Kidney tubule cell (primary cell): ENCODE data around the gene TIMM23.
"Not testable (repeated sequence)": the region's sequence is repeated elsewhere in the genome, so short reads cannot be mapped to it uniquely, and the experiment has no call there.

Experiments used
- DNase-seq: peaks from one replicate; pipeline ENCODE4 v3.0.0-alpha.2; 2018; ENCODE audit warnings: low spot score

The TIMM23 gene

DNA sequence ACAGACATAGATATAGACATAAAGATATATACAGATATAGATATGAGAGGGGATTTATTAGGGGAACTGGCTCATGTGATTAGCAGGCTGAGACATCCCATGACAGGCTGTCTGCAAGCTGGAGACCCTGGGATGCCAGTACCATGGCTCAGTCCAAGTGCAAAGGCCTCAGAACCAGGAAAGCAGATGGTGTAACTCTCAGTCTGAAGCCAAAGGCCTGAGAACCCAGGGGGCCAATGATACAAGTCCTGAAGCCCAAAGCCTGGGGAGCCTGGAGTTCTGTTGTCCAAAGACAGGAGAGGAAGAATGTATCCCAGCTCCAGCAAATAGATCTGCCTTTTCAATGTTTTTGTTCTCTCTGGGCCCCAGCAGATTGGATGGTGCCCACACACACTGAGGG lies 52.7 kb downstream of the TIMM23 start:
- DNase-seq = no peak

DNA sequence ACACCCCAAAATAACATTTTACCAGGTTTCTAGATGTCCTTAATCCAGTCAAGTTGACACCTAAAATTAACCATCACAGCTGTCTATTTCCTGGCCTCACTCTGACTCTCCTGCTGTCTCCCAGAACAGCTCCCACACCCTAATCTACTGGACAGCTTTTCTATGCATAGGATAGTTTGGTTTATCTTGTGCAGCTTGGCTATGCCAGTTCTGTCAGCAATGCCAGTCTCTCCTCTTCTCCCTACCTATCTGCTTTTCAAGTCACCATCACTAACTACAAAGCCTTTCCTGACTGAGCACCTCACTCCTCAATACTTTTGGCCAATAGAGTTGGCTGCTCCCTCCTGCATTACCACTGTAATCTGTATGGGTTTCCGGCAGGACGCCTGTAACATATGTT lies 53.1 kb downstream of the TIMM23 start:
- DNase-seq = no peak

DNA sequence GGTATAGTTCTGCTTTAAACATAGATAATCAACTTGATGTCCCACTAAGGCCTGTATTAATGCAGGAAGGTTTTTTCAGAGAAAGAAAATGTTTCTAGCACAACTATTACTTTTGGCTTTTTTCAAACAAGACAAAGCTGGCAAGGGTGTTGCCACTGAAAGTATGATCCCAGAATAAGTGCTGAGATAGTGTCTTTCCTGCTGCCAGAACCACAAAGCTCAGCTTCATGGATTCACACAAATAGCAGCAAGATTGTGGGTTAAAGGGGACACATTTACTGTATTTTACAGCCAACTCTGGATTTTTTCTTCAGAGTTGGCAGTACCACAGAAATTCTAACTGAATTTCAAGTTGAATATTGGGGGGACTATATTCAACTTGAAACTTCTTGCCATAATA lies 53.8 kb downstream of the TIMM23 start:
- DNase-seq = no peak

DNA sequence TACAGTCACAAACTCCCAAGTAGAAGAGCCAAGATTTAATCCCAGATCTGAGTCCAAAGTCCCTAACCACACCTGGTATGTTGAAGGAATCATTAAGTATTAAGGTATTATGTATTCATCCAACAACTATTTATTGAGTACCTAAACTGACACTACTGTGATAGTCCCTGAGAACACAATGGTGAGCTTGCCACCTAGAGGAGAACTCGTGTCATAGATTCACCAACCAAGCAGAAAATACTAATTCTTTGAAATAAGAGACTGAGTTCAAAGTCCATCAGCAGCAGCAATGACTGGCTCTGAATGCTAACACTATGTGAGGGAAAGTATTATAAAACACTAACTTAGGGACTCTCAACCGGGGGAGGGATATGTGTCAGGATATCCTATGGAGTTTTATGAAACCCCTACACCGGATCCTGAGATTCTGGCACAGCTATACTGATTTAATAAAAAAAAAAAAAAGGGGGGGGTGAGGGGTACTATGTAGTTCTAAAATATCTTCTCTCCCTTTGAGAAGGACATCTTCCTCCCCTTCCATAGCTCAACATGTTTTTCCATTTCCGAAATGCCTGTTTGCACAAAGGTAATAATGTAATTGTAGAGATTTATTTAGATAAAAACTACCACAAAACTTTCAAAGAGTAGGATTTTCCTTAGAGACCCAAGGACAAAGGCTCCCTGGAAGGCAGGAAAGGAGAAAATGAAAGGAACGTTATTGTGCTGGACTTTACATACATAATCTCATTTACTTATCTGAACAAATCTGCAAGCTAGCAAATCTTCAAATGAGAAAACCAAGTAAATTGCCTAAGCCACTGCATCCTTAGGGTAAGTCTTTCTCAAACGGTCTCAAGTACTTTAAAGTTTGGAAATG lies 56.5 kb downstream of the TIMM23 start:
- DNase-seq = peak; percentile 91

DNA sequence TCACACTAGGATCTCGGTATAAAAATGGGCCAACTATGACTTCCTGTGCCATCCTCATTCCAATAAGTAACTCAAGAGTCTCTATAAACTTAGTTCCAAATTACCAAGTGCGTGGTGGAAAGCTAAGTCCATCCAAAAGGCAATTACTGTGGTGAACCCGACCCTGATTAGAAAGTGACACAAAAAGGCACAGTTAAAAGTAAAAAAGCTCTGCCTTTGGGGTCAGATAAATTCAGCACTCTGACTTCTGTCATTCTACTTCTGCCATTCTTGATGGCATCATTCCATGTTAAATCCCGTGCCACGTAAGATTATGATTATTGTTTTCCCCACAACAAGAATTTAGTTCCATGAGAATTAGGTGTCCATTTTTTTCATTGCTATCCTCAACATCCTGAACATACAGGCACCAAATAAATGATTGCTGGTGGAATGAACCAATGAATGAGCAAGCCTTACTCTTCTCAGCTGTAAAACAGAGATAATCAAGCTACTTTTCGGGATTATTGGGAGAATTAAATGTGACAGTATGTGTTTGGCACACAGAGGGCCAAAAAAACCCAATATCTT lies 57.3 kb downstream of the TIMM23 start:
- no peak for DNase-seq

DNA sequence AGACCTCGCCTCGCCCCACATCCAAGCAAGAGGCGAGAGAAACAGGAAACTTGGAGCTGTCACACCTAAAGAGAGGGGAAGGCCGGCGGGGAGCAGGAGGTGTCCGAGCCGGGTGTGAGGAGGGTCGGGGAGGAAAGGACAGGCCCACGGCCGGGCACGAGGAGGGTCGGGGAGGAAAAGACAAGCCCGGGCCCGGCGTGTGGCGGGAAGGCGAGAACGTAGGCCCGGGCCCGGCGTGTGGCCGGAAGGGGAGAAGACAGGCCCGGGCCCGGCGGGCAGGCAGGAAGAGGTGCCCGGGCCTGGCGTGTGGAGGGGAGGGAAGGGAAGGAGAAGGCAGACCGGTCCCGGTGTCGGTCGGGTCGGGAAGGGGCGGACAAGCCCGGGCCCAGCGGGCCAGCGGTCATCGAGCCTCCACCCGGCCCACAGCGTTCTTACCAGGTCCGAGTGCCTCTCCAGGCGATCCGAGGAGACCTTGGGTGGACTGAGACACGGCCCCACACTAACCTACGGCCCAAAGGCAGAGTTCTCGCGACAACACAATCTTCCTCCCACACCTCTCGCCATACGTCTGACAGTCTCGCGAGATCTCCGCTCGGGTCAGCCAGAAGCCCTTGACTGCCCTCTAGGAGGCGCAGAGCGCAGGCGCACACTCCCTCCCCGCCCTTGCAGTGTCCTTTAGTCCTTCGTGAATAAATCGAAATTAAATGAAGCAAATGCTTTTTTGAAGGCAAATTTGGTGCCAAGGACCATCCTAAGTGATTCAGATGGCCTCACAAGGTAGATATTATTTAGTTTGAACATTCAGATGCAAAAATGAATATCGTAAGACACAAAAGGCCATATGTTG lies 58.0 kb downstream of the TIMM23 start, which contains the start of gene NCOA4:
TSS of gene NCOA4 (minus strand) at position 533 of the 847 bp plus-strand sequence. CDS start 13,943 bp downstream, outside the sequence.
- peak; percentile 98 for DNase-seq

DNA sequence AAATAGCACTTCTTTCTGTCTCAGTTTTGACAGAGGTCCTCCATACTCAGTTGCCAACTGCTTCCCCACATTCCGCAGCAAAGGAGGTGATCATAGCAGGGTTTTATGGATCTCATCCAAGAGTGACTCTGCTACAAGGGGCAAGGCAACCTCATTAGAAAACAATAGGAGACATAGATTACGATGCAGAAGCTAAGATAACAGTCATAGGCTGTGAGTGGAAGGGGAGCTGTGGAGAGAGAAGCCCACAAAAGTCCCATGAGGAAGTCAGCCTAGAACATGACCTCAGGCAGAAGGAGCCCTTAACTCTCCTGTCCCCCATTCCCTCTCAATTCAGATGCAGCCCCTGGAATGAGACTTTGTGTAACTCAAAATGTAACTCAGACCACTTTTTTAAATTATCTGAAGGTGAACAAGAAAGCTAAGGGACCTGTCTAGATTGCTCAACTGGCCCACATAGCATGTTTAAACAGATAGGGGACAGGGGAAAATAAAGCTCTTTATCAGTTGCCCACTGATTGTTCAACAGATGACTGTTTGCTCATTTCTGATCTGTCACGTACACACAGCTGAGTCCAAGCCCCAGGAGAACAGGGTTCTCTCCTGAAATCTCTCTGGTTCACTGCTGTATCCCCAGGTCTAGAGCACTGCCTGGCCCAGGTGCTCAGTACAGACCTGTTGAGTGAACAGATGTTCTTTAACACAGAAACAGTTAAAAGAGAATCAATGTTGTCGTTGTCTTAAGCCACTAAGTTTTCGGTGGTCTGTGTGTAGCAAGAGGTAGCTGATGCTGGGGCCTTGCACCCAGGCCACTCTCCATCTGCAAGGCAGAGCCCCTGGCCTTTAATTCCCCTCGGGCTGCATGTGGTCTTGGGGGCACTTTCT lies 59.6 kb downstream of the TIMM23 start:
- DNase-seq = no peak

DNA sequence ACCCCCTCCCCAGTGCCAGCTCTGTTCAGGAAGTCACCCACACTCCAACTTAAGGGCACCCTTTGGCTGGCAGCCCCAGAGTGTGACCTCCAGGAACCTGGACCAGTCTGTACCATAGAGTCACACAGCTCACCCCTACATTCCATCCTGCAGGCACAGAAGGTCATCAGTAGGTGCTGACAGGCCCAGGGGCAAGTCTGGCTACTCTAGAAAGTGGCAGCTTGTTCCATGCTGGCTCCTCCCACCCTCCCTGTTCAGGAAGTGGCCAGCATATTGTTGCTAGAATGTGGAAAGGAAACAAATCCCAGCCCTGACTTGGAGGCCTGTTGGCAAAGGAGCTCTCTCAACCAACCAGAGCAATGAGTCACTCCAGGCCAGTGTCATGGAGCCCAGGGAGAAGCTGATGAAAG lies 61.3 kb downstream of the TIMM23 start:
- peak; percentile 91 for DNase-seq

DNA sequence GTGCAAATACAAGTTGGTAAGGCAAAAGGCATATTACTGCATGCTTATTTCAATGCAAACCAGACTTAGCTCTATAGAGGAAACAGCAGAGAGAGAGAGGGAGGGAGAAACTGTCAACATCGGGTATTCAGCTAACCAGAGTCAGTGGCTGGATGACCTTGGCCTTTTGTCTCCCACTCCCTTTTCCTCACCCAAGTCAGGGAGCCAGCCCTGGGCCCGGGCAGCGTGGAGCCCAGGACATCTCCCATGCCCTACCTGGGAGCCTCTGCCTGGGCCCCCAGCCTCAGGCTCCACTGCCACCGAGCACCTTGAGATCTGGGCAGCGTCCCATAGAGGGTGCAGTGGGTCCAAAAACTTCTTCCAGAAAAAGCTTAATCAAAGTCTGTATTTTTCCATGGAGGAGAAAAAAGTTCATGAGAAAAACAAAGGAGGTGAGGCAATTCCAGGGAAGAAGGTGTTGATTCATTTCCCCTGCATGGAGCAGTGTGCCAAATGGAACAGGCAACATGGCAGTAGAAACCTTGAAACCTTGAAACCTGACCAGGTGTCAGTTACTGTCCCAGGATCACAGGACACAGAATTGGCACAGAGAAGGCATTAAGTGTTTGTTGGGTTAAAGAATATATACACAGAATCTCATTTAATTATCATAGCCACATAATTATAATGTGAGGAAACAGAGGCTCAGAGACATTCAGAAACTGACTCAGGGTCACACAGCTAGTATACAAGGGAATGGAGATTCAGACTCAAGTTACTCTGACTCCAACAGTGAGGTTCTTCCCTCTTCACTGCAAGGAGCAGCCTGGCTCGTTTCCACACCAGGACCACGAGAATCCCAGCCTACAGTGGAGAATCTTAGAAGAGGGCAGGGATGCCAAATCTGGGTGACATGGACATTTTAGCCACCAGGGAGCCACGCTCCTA lies 63.9 kb downstream of the TIMM23 start:
- DNase-seq = no peak

DNA sequence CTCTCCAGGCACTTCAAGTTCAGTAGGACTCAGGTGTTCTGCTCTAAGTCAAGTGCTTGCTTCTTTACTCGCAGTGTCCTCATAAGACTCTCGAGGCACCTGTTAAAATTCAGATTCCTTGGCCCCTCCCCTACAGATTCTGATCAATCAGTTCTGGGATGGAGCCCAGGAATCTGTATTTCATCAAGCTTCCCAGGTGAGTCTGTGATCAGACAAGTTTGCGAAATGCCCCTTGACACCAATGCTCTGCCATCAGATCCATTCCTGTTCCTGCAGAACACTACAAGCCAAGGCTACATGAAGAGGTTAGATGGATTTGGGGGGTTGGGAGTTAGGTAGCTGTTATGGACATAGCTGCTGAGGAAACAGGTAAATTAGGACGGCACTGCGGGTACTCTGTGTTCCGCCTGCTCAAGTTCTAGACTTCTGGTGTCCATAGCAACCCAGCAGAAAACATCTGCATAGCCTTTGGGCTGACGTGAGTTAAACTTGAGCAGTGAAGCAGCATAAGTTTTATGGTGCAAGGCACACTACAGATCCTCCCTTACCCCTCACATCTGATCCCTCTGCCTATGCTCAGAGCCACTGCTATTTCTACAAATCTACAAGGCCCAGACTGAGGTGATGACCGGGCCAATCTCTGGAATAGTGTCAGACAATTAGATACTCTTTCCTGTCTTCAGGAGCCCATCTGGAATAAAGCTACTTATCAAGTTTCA lies 65.0 kb downstream of the TIMM23 start:
- no peak for DNase-seq

DNA sequence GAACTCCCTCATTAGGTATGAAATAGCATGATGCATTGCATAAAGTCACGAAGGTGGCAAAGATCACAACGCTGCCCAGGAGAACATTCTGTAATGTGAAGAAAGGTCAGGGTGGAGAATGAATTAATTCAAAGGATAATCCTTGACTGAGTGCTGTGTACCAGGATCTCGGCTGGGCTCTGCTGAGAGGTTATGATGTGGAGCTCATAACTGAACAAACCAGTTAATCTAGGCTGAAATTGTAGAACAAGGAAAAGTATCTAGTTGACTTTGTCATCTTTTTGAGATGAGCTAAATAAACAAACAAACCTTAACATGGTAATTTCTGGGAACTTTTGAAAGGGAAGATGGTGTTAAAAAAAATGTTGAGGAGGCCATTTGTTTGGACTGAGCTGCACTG lies 67.7 kb downstream of the TIMM23 start:
- DNase-seq = no peak

DNA sequence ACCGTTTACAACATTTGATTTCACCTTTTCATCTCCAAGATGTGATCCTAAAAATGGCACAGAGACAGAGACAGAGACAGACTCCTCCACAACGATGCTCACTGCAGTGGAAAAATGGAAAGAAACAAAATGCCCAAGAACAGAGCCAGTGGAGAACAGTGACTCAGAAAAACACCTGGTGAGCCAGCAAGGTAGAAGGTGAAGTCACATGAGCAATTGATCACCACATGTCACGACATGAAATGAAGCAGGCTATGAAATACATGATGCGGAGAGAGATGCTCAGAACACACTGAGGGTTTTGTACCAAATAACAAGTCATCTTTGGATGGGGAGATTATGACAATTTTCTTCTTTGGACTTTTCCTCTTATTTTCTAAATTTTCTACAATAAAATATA lies 70.2 kb downstream of the TIMM23 start:
- no peak for DNase-seq

DNA sequence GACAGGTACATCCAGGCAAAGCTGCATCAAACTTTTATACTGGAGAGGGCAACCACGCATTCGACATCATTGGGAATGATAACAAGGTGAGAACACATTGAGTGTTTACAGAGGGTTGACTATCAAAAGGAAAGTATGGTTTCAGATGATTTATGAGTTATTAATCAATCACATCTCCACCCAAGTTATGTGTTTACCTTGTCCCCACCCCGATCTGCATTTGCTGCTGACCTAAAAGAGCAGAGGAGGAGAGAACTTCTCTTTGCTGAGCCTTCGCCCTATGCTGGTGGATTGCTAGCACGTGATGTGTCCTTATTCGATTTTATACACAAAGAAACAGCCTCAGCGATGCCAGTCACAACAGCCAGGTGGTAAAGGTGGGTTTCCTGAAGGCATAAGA lies 74.0 kb downstream of the TIMM23 start, which contains the start of gene MSMB:
TSS of gene MSMB (minus strand) at position 9 of the 400 bp plus-strand sequence. CDS start 32 bp downstream, outside the sequence.
- DNase-seq = no peak

DNA sequence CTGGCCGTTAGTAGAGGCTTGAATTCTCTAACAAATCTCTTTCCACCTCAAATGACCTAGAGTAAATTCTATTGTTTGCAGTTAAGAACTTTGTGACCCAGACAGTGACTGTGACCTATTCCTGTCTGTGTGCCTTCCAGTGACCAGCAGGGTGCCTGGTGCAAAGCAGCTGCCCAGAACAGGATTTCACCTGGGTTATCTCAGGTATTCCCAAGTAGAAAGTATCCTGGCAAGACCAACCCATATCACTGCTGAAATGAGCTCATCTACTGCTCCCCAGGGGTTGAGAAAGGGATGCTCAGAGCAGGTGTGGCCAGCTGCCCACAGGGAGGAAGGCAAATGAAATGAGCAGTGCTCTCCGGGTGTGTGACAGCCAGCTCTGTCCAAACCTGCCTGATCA lies 75.9 kb downstream of the TIMM23 start:
- DNase-seq = no peak

DNA sequence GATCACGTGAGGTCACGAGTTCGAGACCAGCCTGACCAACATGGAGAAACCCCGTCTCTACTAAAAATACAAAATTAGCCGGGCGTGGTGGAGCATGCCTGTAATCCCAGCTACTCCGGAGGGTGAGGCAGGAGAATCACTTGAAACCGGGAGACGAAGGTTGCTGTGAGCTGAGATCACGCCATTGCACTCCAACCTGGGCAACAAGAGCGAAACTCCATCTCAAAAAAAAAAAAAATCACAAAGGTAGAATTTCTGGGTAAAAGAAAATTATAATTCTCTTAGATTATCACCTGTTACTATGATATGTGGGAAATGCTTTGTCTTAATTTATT lies 77.2 kb downstream of the TIMM23 start:
- DNase-seq = not testable (repeated sequence)

DNA sequence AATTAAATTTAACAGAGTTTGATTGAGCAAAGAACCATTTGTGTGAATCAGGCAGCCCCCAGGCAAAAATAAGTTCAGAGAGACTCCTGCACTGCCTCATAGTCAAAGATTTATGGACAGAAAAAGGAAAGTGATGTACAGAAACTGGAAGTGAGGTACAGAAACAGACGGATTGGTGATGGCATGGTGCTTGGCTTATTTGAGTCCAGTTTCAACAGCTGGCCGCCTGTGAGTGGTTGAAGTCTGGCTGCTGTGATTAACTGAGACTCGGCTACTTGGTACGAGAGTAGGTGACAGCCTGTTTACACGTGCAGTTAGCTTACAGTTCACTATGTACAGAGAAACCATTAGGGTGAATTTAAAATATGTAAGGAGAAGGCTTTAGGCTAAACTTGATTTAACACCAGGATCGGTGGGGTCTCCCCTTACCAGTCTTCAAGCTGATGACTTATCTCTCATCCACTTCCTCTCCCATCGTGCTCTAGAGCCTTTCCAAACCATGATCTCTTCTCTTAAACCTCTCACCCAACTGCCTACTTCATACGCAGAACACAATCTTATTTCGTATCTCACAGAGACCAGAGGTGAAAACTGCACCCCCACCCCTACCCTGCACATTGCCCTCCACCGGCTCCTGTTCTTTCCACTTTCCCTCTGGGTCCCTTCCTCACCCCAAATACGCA lies 78.8 kb downstream of the TIMM23 start:
- DNase-seq = peak; percentile 9

DNA sequence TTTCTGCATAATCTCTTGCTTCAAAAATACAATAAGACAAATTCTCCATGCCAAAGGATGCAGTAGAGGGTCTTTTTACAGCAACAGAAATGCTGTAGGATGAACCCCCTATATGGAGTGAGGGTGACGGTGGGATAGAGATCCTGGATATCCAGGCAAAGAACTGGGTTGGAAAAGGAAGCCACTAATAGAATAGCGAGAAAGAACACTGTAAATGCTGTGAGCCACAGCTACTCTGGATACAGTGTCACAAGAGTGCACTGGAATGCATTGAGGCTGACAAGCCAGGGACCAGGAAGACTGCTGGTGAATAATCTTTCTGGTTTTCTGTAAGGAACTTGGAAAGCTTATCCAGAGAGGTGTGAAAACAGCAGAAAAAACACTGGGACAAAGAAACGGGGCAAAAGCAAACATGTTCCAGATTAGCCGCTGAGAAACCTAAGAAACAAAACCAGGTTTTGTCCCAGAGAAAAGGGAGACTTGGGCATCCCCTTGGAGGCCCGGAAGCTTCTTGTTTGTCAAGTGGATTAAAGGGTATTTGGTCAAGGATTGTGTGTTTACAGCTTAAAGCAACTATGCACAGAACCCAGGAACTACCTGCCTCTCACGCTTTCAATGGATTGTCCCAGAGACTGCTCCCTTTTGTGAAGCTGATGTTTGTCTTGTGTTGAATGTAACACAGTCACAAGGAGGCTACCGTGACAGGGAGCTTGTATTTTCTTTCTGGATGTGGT lies 79.9 kb downstream of the TIMM23 start:
- no peak for DNase-seq

DNA sequence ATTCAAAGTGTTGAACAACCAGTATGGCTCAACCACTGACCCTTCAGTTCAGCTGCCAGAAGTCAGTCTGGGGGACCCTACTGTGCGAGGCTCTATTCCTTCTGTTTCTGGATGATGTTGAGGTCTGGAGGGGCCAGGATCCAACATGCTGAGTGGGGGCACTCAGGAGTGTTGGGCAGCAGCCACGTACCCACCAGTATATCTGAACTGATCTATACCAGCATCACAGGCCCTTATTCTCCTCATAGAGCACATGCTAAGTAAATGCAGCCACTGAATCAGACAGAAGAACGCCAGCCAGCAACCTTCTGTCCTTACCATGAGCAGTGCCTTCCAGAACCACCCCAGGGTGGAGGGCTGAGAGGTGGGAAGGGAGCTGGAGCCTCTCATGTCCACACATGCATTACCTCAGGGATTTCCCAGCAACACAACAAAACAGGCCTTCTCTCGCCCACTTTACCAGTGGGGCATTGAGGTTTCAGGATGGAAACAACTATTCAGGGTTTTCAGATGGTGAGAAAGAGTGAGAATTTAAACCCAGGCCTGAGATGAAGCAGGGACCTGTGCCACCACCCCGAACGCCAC lies 80.6 kb downstream of the TIMM23 start:
- no peak for DNase-seq
